PC-3 (cell line): Measurements from ENCODE around the gene ABCA2.

Experiments
- EZH2 ChIP-seq: fragments of 300-600 bp; sonication (generic); IDR thresholded peaks from one replicate; pipeline ENCODE4 v1.6.1; 2017; ENCODE audit warnings: antibody characterized with exemption, mild to moderate bottlenecking, low read length; ENCODE audit not compliant: unreplicated experiment
- TF ChIP-seq, protein P1 (sequence below): fragments of 300-600 bp; sonication (generic); conservative IDR thresholded peaks from 2 replicates; pipeline ENCODE4 v1.5.1; 2017; ENCODE audit warnings: antibody characterized with exemption, low read depth, mild to moderate bottlenecking, low read length

DNA sequence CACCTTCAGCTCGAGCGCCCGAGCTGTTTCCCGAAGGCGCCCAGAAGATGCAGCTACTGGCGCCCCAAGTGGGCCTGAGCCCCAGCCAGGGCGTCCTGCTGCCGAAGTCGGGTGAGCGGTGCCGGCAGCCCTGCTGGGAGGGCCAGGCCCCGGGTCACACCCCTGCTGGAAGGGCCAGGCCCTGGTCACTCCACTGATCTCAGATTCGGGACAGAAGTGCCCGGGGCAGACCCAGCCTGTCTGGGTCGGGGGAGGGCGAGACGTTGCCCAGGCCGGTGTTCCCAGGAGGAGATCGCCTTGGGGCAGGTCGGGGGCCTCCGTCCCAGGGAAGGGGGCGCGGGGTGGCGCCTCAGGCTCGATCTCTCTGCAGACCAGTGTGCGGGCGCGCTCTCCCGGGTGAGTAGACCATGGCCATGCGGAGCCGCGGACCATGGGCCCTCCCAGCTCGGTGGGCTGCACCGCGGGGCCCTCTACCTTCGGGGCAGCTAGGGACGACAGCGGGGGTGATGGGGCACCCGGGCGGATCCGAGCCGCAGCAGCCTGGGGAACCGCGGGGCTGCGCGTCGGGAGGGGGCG lies 42.9 kb downstream of the ABCA2 start:
- TF ChIP-seq, protein P1, sequence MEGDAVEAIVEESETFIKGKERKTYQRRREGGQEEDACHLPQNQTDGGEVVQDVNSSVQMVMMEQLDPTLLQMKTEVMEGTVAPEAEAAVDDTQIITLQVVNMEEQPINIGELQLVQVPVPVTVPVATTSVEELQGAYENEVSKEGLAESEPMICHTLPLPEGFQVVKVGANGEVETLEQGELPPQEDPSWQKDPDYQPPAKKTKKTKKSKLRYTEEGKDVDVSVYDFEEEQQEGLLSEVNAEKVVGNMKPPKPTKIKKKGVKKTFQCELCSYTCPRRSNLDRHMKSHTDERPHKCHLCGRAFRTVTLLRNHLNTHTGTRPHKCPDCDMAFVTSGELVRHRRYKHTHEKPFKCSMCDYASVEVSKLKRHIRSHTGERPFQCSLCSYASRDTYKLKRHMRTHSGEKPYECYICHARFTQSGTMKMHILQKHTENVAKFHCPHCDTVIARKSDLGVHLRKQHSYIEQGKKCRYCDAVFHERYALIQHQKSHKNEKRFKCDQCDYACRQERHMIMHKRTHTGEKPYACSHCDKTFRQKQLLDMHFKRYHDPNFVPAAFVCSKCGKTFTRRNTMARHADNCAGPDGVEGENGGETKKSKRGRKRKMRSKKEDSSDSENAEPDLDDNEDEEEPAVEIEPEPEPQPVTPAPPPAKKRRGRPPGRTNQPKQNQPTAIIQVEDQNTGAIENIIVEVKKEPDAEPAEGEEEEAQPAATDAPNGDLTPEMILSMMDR, result no peak
- TF ChIP-seq EZH2, result no peak
